Measurements from ENCODE around the gene CDH12.
"Not testable (repeated sequence)": the region's sequence is repeated elsewhere in the genome, so short reads cannot be mapped to it uniquely, and the experiment has no call there.

Gene CDH12

GRCh38 chr5:22223079-22223478, 630.1 kb downstream of the CDH12 start:
- no peak for TF ChIP-seq CTCF (IDR thresholded peaks at IDR 0.05; ENCODE audit: insufficient read depth, low read length)
- TF ChIP-seq GABPA (IDR thresholded peaks at IDR 0.05; ENCODE audit: low read depth) = no peak
- no peak for TF ChIP-seq SPI1 (IDR thresholded peaks at IDR 0.05; ENCODE audit: borderline replicate concordance, low read depth)
- TF ChIP-seq POLR2AphosphoS5 (IDR thresholded peaks at IDR 0.05; ENCODE audit: low read depth) = no peak
- no peak for DNase-seq (ENCODE audit: low read depth in 1 of 2, low spot score in 1 of 2)
- Histone ChIP-seq H3K27ac (replicated peaks) (no peak overlapping the region), H3K4me3 (replicated peaks; ENCODE audit: insufficient read depth, low read length) (no peak overlapping the region), H3K27me3 (ENCODE audit: insufficient read depth, poor library complexity, severe bottlenecking) (no peaks in the 10 kb centered on the region)

GRCh38 chr5:22213703-22214495, 639.2 kb downstream of the CDH12 start:
- not testable (repeated sequence) for H3K27ac ChIP-seq (replicated peaks); H3K4me3 ChIP-seq (replicated peaks; ENCODE audit: insufficient read depth, low read length); H3K27me3 ChIP-seq (ENCODE audit: insufficient read depth, poor library complexity, severe bottlenecking)
- DNase-seq (ENCODE audit: low read depth in 1 of 2, low spot score in 1 of 2) = peak in 1 of 2 experiments; percentile 1

GRCh38 chr5:22212254-22212991, 640.7 kb downstream of the CDH12 start:
- not testable (repeated sequence) for H3K27me3 ChIP-seq (ENCODE audit: insufficient read depth, poor library complexity, severe bottlenecking); H3K4me3 ChIP-seq (replicated peaks; ENCODE audit: insufficient read depth, low read length); H3K27ac ChIP-seq (replicated peaks); DNase-seq (ENCODE audit: low read depth in 1 of 2, low spot score in 1 of 2)

GRCh38 chr5:22208463-22208862, 644.7 kb downstream of the CDH12 start:
- not testable (repeated sequence) for H3K4me3 ChIP-seq (replicated peaks; ENCODE audit: insufficient read depth, low read length)

GRCh38 chr5:22188651-22189050, 664.5 kb downstream of the CDH12 start:
- H3K27ac ChIP-seq (replicated peaks); DNase-seq (ENCODE audit: low read depth in 1 of 2, low spot score in 1 of 2); H3K4me3 ChIP-seq (replicated peaks; ENCODE audit: insufficient read depth, low read length); H3K27me3 ChIP-seq (ENCODE audit: insufficient read depth, poor library complexity, severe bottlenecking): not testable (repeated sequence)

More at GRCh38 chr5:22208463-22208862, 644.7 kb downstream of the CDH12 start:
- H3K27me3 ChIP-seq (ENCODE audit: insufficient read depth, poor library complexity, severe bottlenecking); DNase-seq (ENCODE audit: low read depth in 1 of 2, low spot score in 1 of 2); H3K27ac ChIP-seq (replicated peaks): not testable (repeated sequence)

GRCh38 chr5:22187632-22188228, 665.4 kb downstream of the CDH12 start:
- H3K27ac ChIP-seq (replicated peaks); DNase-seq (ENCODE audit: low read depth in 1 of 2, low spot score in 1 of 2): not testable (repeated sequence)

GRCh38 chr5:22169226-22169625, 683.9 kb downstream of the CDH12 start:
- not testable (repeated sequence) for DNase-seq (ENCODE audit: low read depth in 1 of 2, low spot score in 1 of 2); H3K27ac ChIP-seq (replicated peaks); H3K4me3 ChIP-seq (replicated peaks; ENCODE audit: insufficient read depth, low read length); H3K27me3 ChIP-seq (ENCODE audit: insufficient read depth, poor library complexity, severe bottlenecking)

More at GRCh38 chr5:22187632-22188228, 665.4 kb downstream of the CDH12 start:
- not testable (repeated sequence) for H3K27me3 ChIP-seq (ENCODE audit: insufficient read depth, poor library complexity, severe bottlenecking); H3K4me3 ChIP-seq (replicated peaks; ENCODE audit: insufficient read depth, low read length)

- DNase-seq (ENCODE audit: low read depth in 1 of 2, low spot score in 1 of 2); H3K27ac ChIP-seq (replicated peaks); H3K27me3 ChIP-seq (ENCODE audit: insufficient read depth, poor library complexity, severe bottlenecking); H3K4me3 ChIP-seq (replicated peaks; ENCODE audit: insufficient read depth, low read length): not testable (repeated sequence)
These were observed 684.4 kb downstream of the CDH12 start for GRCh38 chr5:22168704-22169103.

GRCh38 chr5:22165931-22166330, 687.2 kb downstream of the CDH12 start:
- not testable (repeated sequence) for DNase-seq (ENCODE audit: low read depth in 1 of 2, low spot score in 1 of 2); H3K27me3 ChIP-seq (ENCODE audit: insufficient read depth, poor library complexity, severe bottlenecking); H3K27ac ChIP-seq (replicated peaks); H3K4me3 ChIP-seq (replicated peaks; ENCODE audit: insufficient read depth, low read length)

- not testable (repeated sequence) for DNase-seq (ENCODE audit: low read depth in 1 of 2, low spot score in 1 of 2); H3K4me3 ChIP-seq (replicated peaks; ENCODE audit: insufficient read depth, low read length); H3K27me3 ChIP-seq (ENCODE audit: insufficient read depth, poor library complexity, severe bottlenecking); H3K27ac ChIP-seq (replicated peaks)
These were observed 688.0 kb downstream of the CDH12 start for GRCh38 chr5:22164910-22165748.

- H3K27ac ChIP-seq (replicated peaks); H3K27me3 ChIP-seq (ENCODE audit: insufficient read depth, poor library complexity, severe bottlenecking); DNase-seq (ENCODE audit: low read depth in 1 of 2, low spot score in 1 of 2); H3K4me3 ChIP-seq (replicated peaks; ENCODE audit: insufficient read depth, low read length): not testable (repeated sequence)
These were observed 696.2 kb downstream of the CDH12 start for GRCh38 chr5:22156953-22157352.

- H3K27ac ChIP-seq (replicated peaks) = not testable (repeated sequence)
These were observed 698.4 kb downstream of the CDH12 start for GRCh38 chr5:22154779-22155178.

More at GRCh38 chr5:22154779-22155178, 698.4 kb downstream of the CDH12 start:
- DNase-seq (ENCODE audit: low read depth in 1 of 2, low spot score in 1 of 2); H3K4me3 ChIP-seq (replicated peaks; ENCODE audit: insufficient read depth, low read length); H3K27me3 ChIP-seq (ENCODE audit: insufficient read depth, poor library complexity, severe bottlenecking): not testable (repeated sequence)
